Adrenal gland (tissue), 5 donors: Measurements from ENCODE around the gene TTC33.

Experiments used
- CTCF ChIP-seq, 6 experiments: fragments of 450-650 bp in 4 of 6; fragments of 200-600 bp in 2 of 6; sonication (generic) in 1 of 6; IDR thresholded peaks; 1 replicate in 5 of 6; 2 replicates in 1 of 6; pipeline versions ENCODE4 v1.5.1 to v1.8.0; 2016 to 2021; ENCODE audit warnings: antibody characterized with exemption in 6 of 6, mild to moderate bottlenecking in 2 of 6, moderate library complexity in 1 of 6
- POLR2A ChIP-seq, 2 donors: fragments of 450-650 bp; IDR thresholded peaks; one replicate each; pipeline ENCODE4 v1.6.1; 2017; ENCODE audit warnings: antibody characterized with exemption in 2 of 2, mild to moderate bottlenecking in 2 of 2, moderate library complexity in 1 of 2
- donor health status: DM: no; HTN: no; CAD: no.

GRCh38 chr5:40622463-40623252 is 133.1 kb downstream of the TTC33 start:
- TF ChIP-seq CTCF (IDR thresholded peaks at IDR 0.05) (no peak), POLR2A (IDR thresholded peaks at IDR 0.05) (no peak)
